Duodenal mucosa (tissue), 2 donors: ENCODE results near the gene LILRB3.
"Not testable (repeated sequence)": the region's sequence is repeated elsewhere in the genome, so short reads cannot be mapped to it uniquely, and the experiment has no call there.

Experiments
- H3K27ac ChIP-seq: one replicate; pipeline ENCODE4 v1.7.0; 2013; ENCODE audit warnings: low read depth, low read length
- H3K27me3 ChIP-seq, 2 donors: one replicate each; pipeline ENCODE4 v1.7.0; 2013; ENCODE audit warnings: low read length in 2 of 2, control low read depth in 1 of 2; ENCODE audit not compliant: insufficient read depth in 2 of 2, control insufficient read depth in 1 of 2
- H3K36me3 ChIP-seq, 2 donors: one replicate each; pipeline ENCODE4 v1.7.0; 2013; ENCODE audit warnings: low read length in 2 of 2, control low read depth in 1 of 2; ENCODE audit not compliant: insufficient read depth in 2 of 2, control insufficient read depth in 1 of 2
- H3K4me1 ChIP-seq, 2 donors: one replicate each; pipeline ENCODE4 v1.7.0; 2013; ENCODE audit warnings: low read length in 2 of 2, control low read depth in 1 of 2; ENCODE audit not compliant: insufficient read depth in 2 of 2, control insufficient read depth in 1 of 2
- H3K4me3 ChIP-seq, 2 donors: one replicate each; pipeline ENCODE4 v1.7.0; 2013; ENCODE audit warnings: low read length in 2 of 2, low read depth in 1 of 2
- H3K9ac ChIP-seq, 2 donors: one replicate each; pipeline ENCODE4 v1.7.0; 2013; ENCODE audit warnings: low read length in 2 of 2, low read depth in 1 of 2
- H3K9me3 ChIP-seq, 2 donors: one replicate each; pipeline ENCODE4 v1.7.0; 2013; ENCODE audit warnings: low read length in 2 of 2, control low read depth in 1 of 2; ENCODE audit not compliant: control insufficient read depth in 1 of 2

The LILRB3 gene

GRCh38 chr19:54191011-54191810, 31.6 kb downstream of the LILRB3 start, which contains the start of gene TSEN34:
Gene TSEN34 (plus strand): TSS chr19:54191308. CDS start chr19:54191365, 57 bp downstream.
- Histone ChIP-seq H3K4me1 (peaks cover 31 to 32% of the 10 kb centered on the region in 2 donors), H3K9ac (peak within 1 kb of the TSS; percentile 77 to 84), H3K27me3 (no peaks in the 10 kb centered on the region), H3K4me3 (peak within 1 kb of the TSS; percentile 75 to 85), H3K9me3 (no peaks in the 10 kb centered on the region), H3K27ac (peak within 1 kb of the TSS; percentile 99), H3K36me3 (peaks cover 6 to 18% of the 10 kb centered on the region in 2 donors)

GRCh38 chr19:54190503-54191010, 32.2 kb downstream of the LILRB3 start:
- peak overlapping the region; percentile 77 to 84 for H3K9ac ChIP-seq
- H3K27ac ChIP-seq, result peak overlapping the region; percentile 99
- peaks cover 6 to 20% of the 10 kb centered on the region in 2 donors for H3K36me3 ChIP-seq
- H3K27me3 ChIP-seq, result no peaks in the 10 kb centered on the region
- peaks cover 32% of the 10 kb centered on the region in 2 donors for H3K4me1 ChIP-seq
- no peaks in the 10 kb centered on the region for H3K9me3 ChIP-seq
- peak overlapping the region; percentile 75 to 85 for H3K4me3 ChIP-seq

- Histone ChIP-seq H3K27ac (peak overlapping the region; percentile 99), H3K36me3 (peaks cover 6 to 20% of the 10 kb centered on the region in 2 donors), H3K4me1 (peaks cover 32% of the 10 kb centered on the region in 2 donors), H3K9me3 (no peaks in the 10 kb centered on the region), H3K27me3 (no peaks in the 10 kb centered on the region), H3K4me3 (peak overlapping the region; percentile 65 to 85), H3K9ac (peak overlapping the region; percentile 77 to 85)
These were observed 32.9 kb downstream of the LILRB3 start for GRCh38 chr19:54189735-54190502.

- no peaks in the 10 kb centered on the region for H3K27me3 ChIP-seq
- H3K4me1 ChIP-seq, result peaks cover 32% of the 10 kb centered on the region in 2 donors
- H3K36me3 ChIP-seq, result peaks cover 6 to 20% of the 10 kb centered on the region in 2 donors
- H3K27ac ChIP-seq, result peak within 1 kb of the TSS; percentile 99
- H3K9me3 ChIP-seq, result no peaks in the 10 kb centered on the region
- peak within 1 kb of the TSS; percentile 77 to 85 for H3K9ac ChIP-seq
- peak within 1 kb of the TSS; percentile 78 to 85 for H3K4me3 ChIP-seq
These were observed 33.6 kb downstream of the LILRB3 start, which contains the start of gene MBOAT7 for GRCh38 chr19:54189145-54189734. Gene MBOAT7 (minus strand): TSS chr19:54189580. CDS start chr19:54188508, 1,072 bp downstream.

DNA sequence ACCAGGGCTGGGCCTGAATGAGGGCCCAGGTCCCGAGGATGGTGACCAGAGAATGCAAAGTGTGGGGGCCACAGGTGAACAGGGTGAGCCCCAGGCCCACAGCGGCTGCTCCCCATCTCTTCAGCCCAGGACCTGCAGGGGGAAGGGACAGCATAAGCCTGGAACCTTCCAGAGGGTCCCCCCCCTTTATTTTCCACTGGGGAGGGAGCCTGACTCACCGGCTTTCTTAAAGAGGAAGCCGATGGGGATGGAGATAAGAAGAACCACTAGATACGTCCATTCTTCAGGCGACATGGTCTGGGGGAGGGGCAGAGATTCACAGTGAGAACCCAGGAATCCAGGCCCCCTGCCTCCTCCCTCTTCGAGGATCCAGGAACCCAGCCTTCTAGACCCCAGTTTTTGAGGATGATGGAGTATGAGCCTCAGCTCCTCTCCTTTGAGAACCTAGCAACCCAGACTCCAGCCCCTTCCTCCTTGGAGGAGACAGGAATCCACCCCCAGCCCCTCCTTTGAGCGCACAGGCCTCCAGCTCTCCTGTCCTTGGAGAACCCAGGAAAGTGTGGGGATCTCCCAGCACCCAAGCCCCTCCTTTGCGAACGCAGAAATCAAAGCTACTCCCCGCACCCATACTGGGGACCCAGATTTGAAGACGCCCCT, 34.5 kb downstream of the LILRB3 start:
- Histone ChIP-seq H3K36me3 (peaks cover 12 to 17% of the 10 kb centered on the region in 2 donors), H3K27me3 (no peaks in the 10 kb centered on the region), H3K4me1 (peaks cover 32% of the 10 kb centered on the region in 2 donors), H3K27ac (peak overlapping the region; percentile 99), H3K9ac (peak overlapping the region; percentile 77 to 85), H3K9me3 (no peaks in the 10 kb centered on the region), H3K4me3 (peak overlapping the region; percentile 62 to 78)

DNA sequence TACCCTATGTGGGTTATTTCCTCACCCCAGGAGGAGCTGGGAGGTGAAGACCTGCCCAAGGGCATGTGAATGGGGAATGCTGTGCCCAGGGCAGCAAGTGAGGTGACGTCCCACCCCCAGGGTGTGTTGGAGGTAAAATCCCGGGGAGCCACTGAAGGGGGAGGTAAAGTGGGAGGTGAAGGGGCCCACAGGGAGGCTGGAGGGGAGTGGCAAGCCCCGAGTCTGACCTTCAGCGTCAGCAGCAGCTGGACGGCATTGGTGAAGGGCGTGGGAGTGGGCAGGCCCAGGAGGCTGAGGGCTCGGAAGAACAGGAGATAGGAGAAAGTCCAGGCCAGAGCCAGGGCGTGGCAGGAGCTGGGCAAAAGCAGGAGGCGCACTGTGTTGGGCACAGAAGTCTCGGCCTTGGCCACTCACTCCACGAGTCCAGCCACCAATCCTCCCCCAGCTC, 35.8 kb downstream of the LILRB3 start:
- Histone ChIP-seq H3K9me3 (no peaks in the 10 kb centered on the region), H3K27ac (peak overlapping the region; percentile 92), H3K4me1 (peaks cover 26 to 28% of the 10 kb centered on the region in 2 donors), H3K4me3 (peak overlapping the region; percentile 36 to 52), H3K9ac (peak overlapping the region; percentile 59 to 77), H3K27me3 (no peaks in the 10 kb centered on the region), H3K36me3 (peaks cover 12 to 15% of the 10 kb centered on the region in 2 donors)

DNA sequence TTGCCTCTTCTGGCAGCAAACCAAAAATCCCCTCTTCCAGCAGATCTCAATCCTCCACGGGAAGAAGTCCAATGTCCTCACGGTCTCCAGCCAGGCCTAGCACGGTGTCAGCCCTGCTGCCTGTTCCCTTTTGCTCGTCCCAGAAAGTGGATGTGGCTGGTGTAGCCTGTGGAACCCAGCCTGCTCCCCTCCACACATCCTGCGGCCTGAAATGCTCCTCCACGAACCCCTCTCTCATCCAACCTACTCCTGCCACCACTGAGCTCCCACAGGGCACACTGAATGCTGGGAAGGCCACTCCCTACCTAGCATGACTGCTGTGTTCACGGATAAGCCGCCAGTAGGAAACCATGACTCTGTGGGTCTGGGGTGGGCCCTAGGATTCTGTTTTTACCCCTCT, 36.5 kb downstream of the LILRB3 start:
- Histone ChIP-seq H3K4me3 (peak overlapping the region; percentile 36 to 52), H3K36me3 (peaks cover 12 to 15% of the 10 kb centered on the region in 2 donors), H3K4me1 (peaks cover 22% of the 10 kb centered on the region in 2 donors), H3K9ac (peak overlapping the region; percentile 59 to 77), H3K27me3 (no peaks in the 10 kb centered on the region), H3K9me3 (no peaks in the 10 kb centered on the region), H3K27ac (peak overlapping the region; percentile 92)

- Histone ChIP-seq H3K27me3 (no peaks in the 10 kb centered on the region), H3K4me3 (no peak overlapping the region), H3K36me3 (peaks cover 12 to 26% of the 10 kb centered on the region in 2 donors), H3K4me1 (peaks cover 21 to 25% of the 10 kb centered on the region in 2 donors), H3K27ac (no peak overlapping the region), H3K9me3 (no peaks in the 10 kb centered on the region), H3K9ac (no peak overlapping the region)
These were observed 39.4 kb downstream of the LILRB3 start for GRCh38 chr19:54183431-54183830.

GRCh38 chr19:54181894-54182293, 40.9 kb downstream of the LILRB3 start:
- H3K9me3 ChIP-seq, H3K9ac ChIP-seq, H3K27me3 ChIP-seq, H3K27ac ChIP-seq, H3K4me3 ChIP-seq: not testable (repeated sequence)
- H3K4me1 ChIP-seq, result peaks cover 7 to 13% of the 10 kb centered on the region in 2 donors
- H3K36me3 ChIP-seq, result peaks cover 12 to 31% of the 10 kb centered on the region in 2 donors
